ENCODE data around the gene CTDNEP1. TPM values are rescaled to one million over a fixed set of nuclear protein-coding genes. Genes with fewer than 3 reads are reported as not detected.

Gene CTDNEP1
- total and polyA plus RNA-seq, 4 donors, result 44.4 to 181 (median 113) TPM

DNA sequence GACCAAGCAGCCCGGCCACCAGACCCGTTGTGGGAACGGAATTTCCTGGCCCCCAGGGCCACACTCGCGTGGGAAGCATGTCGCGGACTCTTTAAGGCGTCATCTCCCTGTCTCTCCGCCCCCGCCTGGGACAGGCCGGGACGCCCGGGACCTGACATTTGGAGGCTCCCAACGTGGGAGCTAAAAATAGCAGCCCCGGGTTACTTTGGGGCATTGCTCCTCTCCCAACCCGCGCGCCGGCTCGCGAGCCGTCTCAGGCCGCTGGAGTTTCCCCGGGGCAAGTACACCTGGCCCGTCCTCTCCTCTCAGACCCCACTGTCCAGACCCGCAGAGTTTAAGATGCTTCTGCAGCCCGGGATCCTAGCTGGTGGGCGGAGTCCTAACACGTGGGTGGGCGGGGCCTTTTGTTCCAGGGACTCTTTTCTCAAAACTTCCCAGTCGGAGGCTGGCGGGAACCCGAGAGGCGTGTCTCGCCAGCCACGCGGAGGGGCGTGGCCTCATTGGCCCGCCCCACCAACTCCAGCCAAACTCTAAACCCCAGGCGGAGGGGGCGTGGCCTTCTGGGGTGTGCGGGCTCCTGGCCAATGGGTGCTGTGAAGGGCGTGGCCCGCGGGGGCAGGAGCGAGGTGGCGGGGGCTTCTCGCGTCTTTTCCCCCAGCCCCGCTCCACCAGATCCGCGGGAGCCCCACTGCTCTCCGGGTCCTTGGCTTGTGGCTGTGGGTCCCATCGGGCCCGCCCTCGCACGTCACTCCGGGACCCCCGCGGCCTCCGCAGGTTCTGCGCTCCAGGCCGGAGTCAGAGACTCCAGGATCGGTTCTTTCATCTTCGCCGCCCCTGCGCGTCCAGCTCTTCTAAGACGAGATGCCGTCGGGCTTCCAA, 29.8 kb upstream of the CTDNEP1 start, which contains the start of gene SLC2A4:
Gene SLC2A4 (plus strand): TSS at position 645 of the 879 bp plus-strand sequence. CDS start 217 bp downstream, at position 862.
- WGBS (ENCODE audit: insufficient coverage), result under 1% methylated on average over 71 of the region's 71 CpGs
- Histone ChIP-seq H3K36me3 (ENCODE audit: control insufficient read depth, insufficient read depth, low read length) (peaks cover 3% of the 10 kb centered on the region), H3K4me3 (ENCODE audit: low read depth, low read length) (peak within 1 kb of the TSS; percentile 40), H3K27ac (ENCODE audit: low read depth, low read length) (peak within 1 kb of the TSS; percentile 67), H3K27me3 (ENCODE audit: control insufficient read depth, insufficient read depth, low read length) (peaks cover 26% of the 10 kb centered on the region), H3K9me3 (ENCODE audit: control insufficient read depth, insufficient read depth, low read length) (no peaks in the 10 kb centered on the region), H3K4me1 (ENCODE audit: control insufficient read depth, insufficient read depth, low read length) (peaks cover 25% of the 10 kb centered on the region)
- peak in 5 of 6 donors; percentile 40 to 93 (median 75) for DNase-seq (ENCODE audit: low read depth in 4 of 6, low spot score in 6 of 6)

- Histone ChIP-seq H3K9me3 (ENCODE audit: control insufficient read depth, insufficient read depth, low read length) (no peaks in the 10 kb centered on the region), H3K27me3 (ENCODE audit: control insufficient read depth, insufficient read depth, low read length) (peaks cover 26% of the 10 kb centered on the region), H3K27ac (ENCODE audit: low read depth, low read length) (peak overlapping the region; percentile 67), H3K4me1 (ENCODE audit: control insufficient read depth, insufficient read depth, low read length) (peaks cover 25% of the 10 kb centered on the region), H3K4me3 (ENCODE audit: low read depth, low read length) (peak overlapping the region; percentile 40), H3K36me3 (ENCODE audit: control insufficient read depth, insufficient read depth, low read length) (peaks cover 3% of the 10 kb centered on the region)
- peak; percentile 54 to 93 (median 65) for DNase-seq (ENCODE audit: low read depth in 4 of 6, low spot score in 6 of 6)
- WGBS (ENCODE audit: insufficient coverage), result under 1% methylated on average over 29 of the region's 29 CpGs
Measured at GRCh38 chr17:7280519-7281073, 29.1 kb upstream of the CTDNEP1 start.

- H3K9me3 ChIP-seq (ENCODE audit: control insufficient read depth, insufficient read depth, low read length), result no peaks in the 10 kb centered on the region
- H3K4me3 ChIP-seq (ENCODE audit: low read depth, low read length), result no peak overlapping the region
- no peaks in the 10 kb centered on the region for H3K36me3 ChIP-seq (ENCODE audit: control insufficient read depth, insufficient read depth, low read length)
- WGBS (ENCODE audit: insufficient coverage), result 91% methylated on average over 5 of the region's 8 CpGs
- no peak for DNase-seq (ENCODE audit: low read depth in 4 of 6, low spot score in 6 of 6)
- H3K4me1 ChIP-seq (ENCODE audit: control insufficient read depth, insufficient read depth, low read length), result peaks cover 25% of the 10 kb centered on the region
- peaks cover 23% of the 10 kb centered on the region for H3K27me3 ChIP-seq (ENCODE audit: control insufficient read depth, insufficient read depth, low read length)
- H3K27ac ChIP-seq (ENCODE audit: low read depth, low read length), result no peak overlapping the region
Measured at GRCh38 chr17:7279448-7279847, 27.9 kb upstream of the CTDNEP1 start.

- peaks cover 13% of the 10 kb centered on the region for H3K4me1 ChIP-seq (ENCODE audit: control insufficient read depth, insufficient read depth, low read length)
- WGBS (ENCODE audit: insufficient coverage), result no CpG with 5 or more reads among the region's 1 CpG
- no peaks in the 10 kb centered on the region for H3K9me3 ChIP-seq (ENCODE audit: control insufficient read depth, insufficient read depth, low read length)
- H3K36me3 ChIP-seq (ENCODE audit: control insufficient read depth, insufficient read depth, low read length), result no peaks in the 10 kb centered on the region
- H3K27me3 ChIP-seq (ENCODE audit: control insufficient read depth, insufficient read depth, low read length), result peaks cover 36% of the 10 kb centered on the region
- no peak overlapping the region for H3K27ac ChIP-seq (ENCODE audit: low read depth, low read length)
- H3K4me3 ChIP-seq (ENCODE audit: low read depth, low read length), result no peak overlapping the region
- no peak for DNase-seq (ENCODE audit: low read depth in 4 of 6, low spot score in 6 of 6)
Measured at GRCh38 chr17:7266784-7267183, 15.2 kb upstream of the CTDNEP1 start.

- H3K4me1 ChIP-seq (ENCODE audit: control insufficient read depth, insufficient read depth, low read length), result peaks cover 24% of the 10 kb centered on the region
- H3K27me3 ChIP-seq (ENCODE audit: control insufficient read depth, insufficient read depth, low read length), result peaks cover 53% of the 10 kb centered on the region
- no peak overlapping the region for H3K4me3 ChIP-seq (ENCODE audit: low read depth, low read length)
- WGBS (ENCODE audit: insufficient coverage), result 61% methylated on average over 4 of the region's 4 CpGs
- no peak overlapping the region for H3K27ac ChIP-seq (ENCODE audit: low read depth, low read length)
- H3K9me3 ChIP-seq (ENCODE audit: control insufficient read depth, insufficient read depth, low read length), result no peaks in the 10 kb centered on the region
- H3K36me3 ChIP-seq (ENCODE audit: control insufficient read depth, insufficient read depth, low read length), result peaks cover 14% of the 10 kb centered on the region
- DNase-seq (ENCODE audit: low read depth in 4 of 6, low spot score in 6 of 6), result no peak
Measured at GRCh38 chr17:7263801-7264078, 12.2 kb upstream of the CTDNEP1 start.

- peaks cover 24% of the 10 kb centered on the region for H3K4me1 ChIP-seq (ENCODE audit: control insufficient read depth, insufficient read depth, low read length)
- no peak overlapping the region for H3K4me3 ChIP-seq (ENCODE audit: low read depth, low read length)
- H3K27ac ChIP-seq (ENCODE audit: low read depth, low read length), result no peak overlapping the region
- peaks cover 19% of the 10 kb centered on the region for H3K36me3 ChIP-seq (ENCODE audit: control insufficient read depth, insufficient read depth, low read length)
- WGBS (ENCODE audit: insufficient coverage), result 14% methylated on average over 18 of the region's 26 CpGs
- peaks cover 53% of the 10 kb centered on the region for H3K27me3 ChIP-seq (ENCODE audit: control insufficient read depth, insufficient read depth, low read length)
- no peaks in the 10 kb centered on the region for H3K9me3 ChIP-seq (ENCODE audit: control insufficient read depth, insufficient read depth, low read length)
- no peak for DNase-seq (ENCODE audit: low read depth in 4 of 6, low spot score in 6 of 6)
Measured at GRCh38 chr17:7262935-7263800, 11.6 kb upstream of the CTDNEP1 start.

DNA sequence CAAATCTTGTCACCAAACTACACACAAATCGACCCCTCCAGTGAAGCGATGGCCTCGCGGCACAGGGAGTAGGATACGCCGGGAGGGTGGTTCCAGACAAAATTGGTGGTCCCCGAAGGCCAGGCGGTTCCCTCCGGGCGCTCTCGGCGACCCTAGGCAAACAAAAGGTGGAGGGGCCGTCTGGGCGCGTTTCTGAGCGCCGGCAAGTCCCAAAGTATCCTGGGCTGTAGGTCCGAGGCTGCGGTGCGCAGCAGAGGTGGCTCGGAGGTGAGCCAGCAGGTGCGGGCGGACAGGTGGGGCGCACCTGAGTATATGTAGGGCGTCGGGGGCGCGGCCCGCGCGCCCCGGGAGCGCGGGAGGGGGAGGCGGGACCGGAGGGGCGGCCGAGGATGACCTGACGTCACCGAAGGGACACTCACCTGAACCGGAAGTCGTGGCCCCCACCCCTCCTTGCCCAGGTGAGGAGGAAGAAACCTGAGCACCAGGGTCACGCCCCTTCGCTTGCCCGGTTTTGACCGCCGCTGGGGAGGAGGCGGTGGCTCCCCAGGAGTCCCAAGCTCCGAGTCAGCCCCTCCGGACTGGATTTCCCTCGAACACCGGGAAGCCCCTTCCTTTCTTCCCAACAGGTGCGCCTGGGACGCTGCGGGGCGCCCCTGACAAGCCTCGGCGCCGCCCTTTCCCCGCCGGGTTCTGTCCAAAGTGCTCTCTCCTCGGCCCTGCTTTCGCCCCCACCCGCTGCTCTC, 10.8 kb upstream of the CTDNEP1 start, which contains the start of gene CLDN7:
Gene CLDN7 (minus strand): TSS at position 287 of the 743 bp plus-strand sequence. CDS start 435 bp downstream, outside the sequence.
- Histone ChIP-seq H3K27ac (ENCODE audit: low read depth, low read length) (no peak within 1 kb of the TSS), H3K36me3 (ENCODE audit: control insufficient read depth, insufficient read depth, low read length) (peaks cover 27% of the 10 kb centered on the region), H3K9me3 (ENCODE audit: control insufficient read depth, insufficient read depth, low read length) (no peaks in the 10 kb centered on the region), H3K4me1 (ENCODE audit: control insufficient read depth, insufficient read depth, low read length) (peaks cover 24% of the 10 kb centered on the region), H3K4me3 (ENCODE audit: low read depth, low read length) (peak within 1 kb of the TSS; percentile 9), H3K27me3 (ENCODE audit: control insufficient read depth, insufficient read depth, low read length) (peaks cover 53% of the 10 kb centered on the region)
- under 1% methylated on average over 64 of the region's 64 CpGs for WGBS (ENCODE audit: insufficient coverage)
- no peak for DNase-seq (ENCODE audit: low read depth in 4 of 6, low spot score in 6 of 6)

DNA sequence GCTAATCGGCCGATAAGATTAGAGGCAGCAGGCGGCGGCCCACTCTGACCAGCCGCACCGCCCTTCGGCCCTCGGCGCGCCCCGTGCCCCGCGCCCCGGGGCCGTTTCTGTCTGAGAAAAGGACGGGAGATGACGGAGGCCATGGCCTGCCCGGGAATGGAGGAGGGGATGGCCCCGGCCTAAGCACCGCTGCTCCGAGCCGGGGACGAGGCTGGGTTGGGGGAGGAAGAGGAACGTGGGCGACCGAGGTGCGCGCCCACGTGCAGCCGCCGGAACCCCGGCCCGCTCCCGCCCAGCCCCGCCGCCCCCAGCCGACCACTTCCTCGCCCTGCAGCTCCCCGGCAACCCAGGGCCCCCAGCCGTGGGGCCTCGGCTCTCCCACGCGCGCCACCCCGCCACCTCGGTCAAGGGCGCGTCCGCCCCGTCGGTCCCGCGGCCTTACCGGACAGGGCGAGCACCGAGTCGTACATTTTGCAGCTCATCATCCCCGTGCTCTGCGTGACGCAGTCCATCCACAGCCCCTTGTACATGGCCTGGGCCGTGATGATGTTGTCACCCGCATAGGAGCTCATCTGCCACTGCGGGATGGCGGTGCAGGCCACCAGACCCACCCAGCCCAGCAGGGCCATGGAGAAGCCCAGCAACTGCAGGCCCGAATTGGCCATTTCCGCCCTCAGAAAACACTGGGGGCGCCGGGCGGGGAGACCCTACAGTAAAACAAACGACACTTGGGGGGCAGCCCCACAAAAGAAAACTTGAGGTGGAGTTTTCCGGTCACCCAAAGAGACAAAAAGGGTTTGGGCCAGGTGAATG, 10.1 kb upstream of the CTDNEP1 start:
- Histone ChIP-seq H3K27me3 (ENCODE audit: control insufficient read depth, insufficient read depth, low read length) (peaks cover 50% of the 10 kb centered on the region), H3K27ac (ENCODE audit: low read depth, low read length) (no peak overlapping the region), H3K9me3 (ENCODE audit: control insufficient read depth, insufficient read depth, low read length) (no peaks in the 10 kb centered on the region), H3K4me1 (ENCODE audit: control insufficient read depth, insufficient read depth, low read length) (peaks cover 24% of the 10 kb centered on the region), H3K36me3 (ENCODE audit: control insufficient read depth, insufficient read depth, low read length) (peaks cover 35% of the 10 kb centered on the region), H3K4me3 (ENCODE audit: low read depth, low read length) (peak overlapping the region; percentile 9)
- DNase-seq (ENCODE audit: low read depth in 4 of 6, low spot score in 6 of 6), result no peak
- 2% methylated on average over 69 of the region's 71 CpGs for WGBS (ENCODE audit: insufficient coverage)

Measured in spinal cord (tissue), 10 donors.